ENCODE results near the gene TFG.

TFG gene

GRCh38 chr3:100720426-100720825 lies 11.1 kb downstream of the TFG start:
- no peak overlapping the region for H3K4me3 ChIP-seq (ENCODE audit: low read length)
- no peak for TF ChIP-seq ZNF274 (IDR thresholded peaks at IDR 0.05; ENCODE audit: low read depth, low read length)

DNA sequence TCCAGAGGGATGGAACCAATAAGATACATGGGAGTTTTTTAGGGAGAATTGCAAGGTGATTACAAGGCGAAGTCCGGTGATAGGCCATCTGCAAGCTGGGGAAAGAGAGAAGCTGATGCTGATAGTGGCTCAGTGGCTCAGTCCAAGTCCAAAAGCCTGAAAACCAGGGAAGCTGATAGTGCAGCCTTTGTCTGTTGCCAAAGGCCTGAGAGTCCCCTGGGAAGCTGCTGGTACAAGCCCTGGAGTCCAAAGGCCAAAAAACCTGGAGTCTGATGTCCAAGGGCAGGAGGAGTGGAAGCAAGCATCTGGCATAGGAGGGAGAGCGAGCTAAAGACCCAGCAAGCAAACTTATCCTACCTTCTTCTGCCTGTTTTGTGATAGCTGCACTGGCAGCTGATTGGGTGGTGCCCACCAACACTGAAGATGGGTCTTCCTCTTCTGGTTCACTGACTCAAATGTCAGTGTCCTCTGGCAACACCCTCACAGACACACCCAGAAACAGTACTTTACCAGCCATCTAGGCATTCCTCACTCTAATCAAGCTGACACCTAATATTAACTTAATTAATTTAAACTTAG lies 16.7 kb downstream of the TFG start:
- no peak overlapping the region for H3K4me3 ChIP-seq (ENCODE audit: low read length)
- TF ChIP-seq ZNF274 (IDR thresholded peaks at IDR 0.05; ENCODE audit: low read depth, low read length) = no peak

DNA sequence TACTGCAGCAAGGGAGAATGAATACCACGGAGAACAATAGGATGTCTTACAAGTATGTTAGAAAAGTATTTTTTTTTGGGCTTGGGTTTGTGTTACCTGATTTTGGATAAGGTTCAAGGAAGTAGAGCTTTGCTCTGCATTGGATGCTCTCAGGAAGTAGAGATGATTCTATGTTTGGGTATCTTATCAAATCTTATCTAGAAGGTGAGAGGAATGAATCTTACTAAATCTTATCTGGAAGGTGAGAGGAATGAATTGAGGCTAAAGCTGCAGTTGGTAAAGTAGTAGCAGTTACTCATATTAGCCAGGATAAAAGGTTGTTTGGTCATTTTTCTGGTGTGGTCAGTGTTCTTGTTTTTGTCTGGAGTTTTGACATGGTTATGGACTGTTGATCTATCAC lies 17.4 kb downstream of the TFG start:
- TF ChIP-seq ZNF274 (IDR thresholded peaks at IDR 0.05; ENCODE audit: low read depth, low read length) = no peak
- no peak overlapping the region for H3K4me3 ChIP-seq (ENCODE audit: low read length)

GRCh38 chr3:100730524-100730923 lies 21.2 kb downstream of the TFG start:
- no peak overlapping the region for H3K4me3 ChIP-seq (ENCODE audit: low read length)
- no peak for TF ChIP-seq ZNF274 (IDR thresholded peaks at IDR 0.05; ENCODE audit: low read depth, low read length)

GRCh38 chr3:100732435-100732834 lies 23.1 kb downstream of the TFG start:
- TF ChIP-seq ZNF274 (IDR thresholded peaks at IDR 0.05; ENCODE audit: low read depth, low read length) = no peak

DNA sequence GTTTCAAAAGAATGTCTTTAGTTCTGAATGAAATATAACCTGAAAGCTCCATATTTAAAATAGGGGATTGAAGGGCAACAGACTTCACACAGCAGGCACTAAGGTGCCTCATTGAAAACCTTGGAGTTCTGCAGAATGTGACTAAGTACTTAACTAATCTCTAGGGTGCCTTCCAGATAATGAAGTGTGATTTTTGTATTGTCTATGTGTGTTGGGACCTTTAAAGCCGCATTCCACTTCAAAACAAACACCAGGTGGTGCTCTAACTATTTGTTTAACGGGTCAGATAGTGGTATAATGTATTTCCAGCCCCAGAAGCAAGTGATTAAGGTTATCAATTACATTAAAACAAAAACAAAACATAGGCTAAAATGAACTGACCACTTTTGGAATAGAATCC lies 28.0 kb downstream of the TFG start:
- no peak overlapping the region for H3K4me3 ChIP-seq (ENCODE audit: low read length)
- TF ChIP-seq ZNF274 (IDR thresholded peaks at IDR 0.05; ENCODE audit: low read depth, low read length) = no peak

More at GRCh38 chr3:100732435-100732834, 23.1 kb downstream of the TFG start:
- no peak overlapping the region for H3K4me3 ChIP-seq (ENCODE audit: low read length)

DNA sequence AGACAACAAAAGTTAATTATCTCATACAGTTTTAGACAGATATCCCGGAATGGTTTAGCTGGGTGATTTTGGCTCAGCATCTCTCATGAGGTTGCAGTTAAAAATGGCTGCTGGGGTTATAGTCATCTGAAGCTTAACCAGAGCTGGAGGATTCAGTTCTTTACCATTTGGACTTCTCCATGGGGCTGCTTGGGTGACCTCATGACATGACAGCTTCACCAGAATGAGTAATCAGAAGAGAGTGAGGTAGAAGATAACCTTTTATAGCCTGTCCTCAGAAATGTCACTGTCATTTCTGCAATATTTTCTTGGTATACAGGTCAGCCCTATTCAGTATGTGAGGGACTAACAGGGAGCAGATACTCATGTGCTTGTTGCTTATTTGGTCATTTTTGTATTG lies 30.9 kb downstream of the TFG start:
- no peak overlapping the region for H3K4me3 ChIP-seq (ENCODE audit: low read length)
- TF ChIP-seq ZNF274 (IDR thresholded peaks at IDR 0.05; ENCODE audit: low read depth, low read length) = no peak

DNA sequence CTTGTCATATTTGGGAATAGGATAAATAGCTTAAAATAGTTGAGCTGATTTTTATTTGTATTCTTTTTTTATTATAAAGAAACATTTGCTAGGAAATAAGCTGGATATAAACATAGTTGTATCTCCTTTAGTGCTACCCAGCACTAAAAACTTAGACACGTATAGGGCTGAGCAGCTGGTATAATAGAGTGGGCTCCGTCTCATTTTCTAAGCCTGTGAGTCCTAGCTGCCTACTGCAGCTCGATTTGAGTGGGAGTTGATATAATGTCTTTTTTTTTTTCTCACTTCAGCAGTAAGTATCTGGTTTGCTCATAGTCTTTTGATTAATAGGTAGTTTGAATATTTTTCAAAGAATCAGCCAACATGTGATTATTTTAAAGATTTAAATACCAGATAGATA lies 34.2 kb downstream of the TFG start:
- TF ChIP-seq ZNF274 (IDR thresholded peaks at IDR 0.05; ENCODE audit: low read depth, low read length) = no peak
- no peak overlapping the region for H3K4me3 ChIP-seq (ENCODE audit: low read length)

- no peak for TF ChIP-seq ZNF274 (IDR thresholded peaks at IDR 0.05; ENCODE audit: low read depth, low read length)
- H3K4me3 ChIP-seq (ENCODE audit: low read length) = no peak overlapping the region
Measured at GRCh38 chr3:100744671-100745070, 35.4 kb downstream of the TFG start.

DNA sequence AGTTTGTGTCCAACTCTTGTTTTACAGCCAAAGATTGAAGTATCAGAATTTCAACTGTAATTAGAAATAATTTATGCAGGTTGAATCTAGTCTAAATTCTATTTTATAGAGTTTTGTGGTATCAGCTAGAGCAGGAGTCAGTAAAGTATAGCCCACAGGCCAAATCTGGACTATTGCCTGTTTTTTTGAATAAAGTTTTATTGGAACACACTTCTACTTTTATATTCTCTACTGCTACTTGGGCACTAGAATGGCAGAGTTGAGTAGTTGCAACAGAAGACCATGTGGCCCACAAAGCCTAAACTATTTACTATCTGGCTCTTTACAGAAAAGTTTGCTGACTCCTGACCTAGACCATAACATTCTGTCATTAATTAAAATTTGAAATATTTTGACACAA lies 36.3 kb downstream of the TFG start:
- no peak for TF ChIP-seq ZNF274 (IDR thresholded peaks at IDR 0.05; ENCODE audit: low read depth, low read length)
- H3K4me3 ChIP-seq (ENCODE audit: low read length) = no peak overlapping the region

DNA sequence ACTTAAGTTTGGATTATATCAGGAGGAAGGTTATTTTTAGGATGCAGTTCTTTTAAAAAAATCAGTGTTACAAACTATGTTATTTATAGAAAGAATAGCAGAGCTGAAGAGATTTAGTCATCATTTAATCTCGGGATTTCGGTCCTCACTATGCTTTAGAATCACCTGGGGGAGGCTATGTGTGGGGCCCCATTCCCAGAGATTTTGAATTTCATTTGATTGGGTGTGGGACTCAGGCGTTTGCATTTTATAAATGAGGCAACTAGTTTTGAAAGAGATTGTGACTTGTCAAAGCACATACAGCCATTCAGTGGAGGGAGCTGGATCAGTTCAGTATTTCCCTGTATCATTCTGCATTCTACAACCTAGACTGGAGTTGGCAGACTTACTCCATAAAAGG lies 36.8 kb downstream of the TFG start:
- no peak for TF ChIP-seq ZNF274 (IDR thresholded peaks at IDR 0.05; ENCODE audit: low read depth, low read length)
- no peak overlapping the region for H3K4me3 ChIP-seq (ENCODE audit: low read length)

DNA sequence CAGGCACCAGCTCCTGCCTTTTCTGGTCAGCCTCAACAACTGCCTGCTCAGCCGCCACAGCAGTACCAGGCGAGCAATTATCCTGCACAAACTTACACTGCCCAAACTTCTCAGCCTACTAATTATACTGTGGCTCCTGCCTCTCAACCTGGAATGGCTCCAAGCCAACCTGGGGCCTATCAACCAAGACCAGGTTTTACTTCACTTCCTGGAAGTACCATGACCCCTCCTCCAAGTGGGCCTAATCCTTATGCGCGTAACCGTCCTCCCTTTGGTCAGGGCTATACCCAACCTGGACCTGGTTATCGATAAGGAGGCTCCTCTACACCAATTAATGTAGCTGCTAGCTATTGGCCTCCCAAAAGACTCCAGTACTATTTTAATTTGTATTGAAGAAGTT lies 38.9 kb downstream of the TFG start:
- H3K4me3 ChIP-seq (ENCODE audit: low read length) = no peak overlapping the region
- no peak for TF ChIP-seq ZNF274 (IDR thresholded peaks at IDR 0.05; ENCODE audit: low read depth, low read length)

DNA sequence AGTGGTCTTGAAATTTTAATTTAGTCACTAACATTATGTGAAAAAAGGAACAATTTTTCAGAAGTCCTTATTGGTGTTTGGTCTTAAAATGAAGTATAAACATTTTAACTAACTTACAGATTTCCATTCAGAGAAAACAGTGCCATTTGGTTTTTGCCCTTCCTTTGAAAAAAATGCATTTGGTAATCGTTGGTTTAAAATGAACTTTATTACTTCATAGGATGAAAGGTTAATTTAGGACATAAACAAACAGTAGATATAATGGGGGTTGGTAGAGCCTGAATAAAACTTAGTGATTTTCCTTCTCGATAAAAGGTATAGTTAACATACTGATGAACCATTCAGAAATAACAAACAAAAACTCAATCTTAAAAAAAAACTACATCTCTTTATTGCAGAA lies 39.7 kb downstream of the TFG start:
- no peak for TF ChIP-seq ZNF274 (IDR thresholded peaks at IDR 0.05; ENCODE audit: low read depth, low read length)
- no peak overlapping the region for H3K4me3 ChIP-seq (ENCODE audit: low read length)

DNA sequence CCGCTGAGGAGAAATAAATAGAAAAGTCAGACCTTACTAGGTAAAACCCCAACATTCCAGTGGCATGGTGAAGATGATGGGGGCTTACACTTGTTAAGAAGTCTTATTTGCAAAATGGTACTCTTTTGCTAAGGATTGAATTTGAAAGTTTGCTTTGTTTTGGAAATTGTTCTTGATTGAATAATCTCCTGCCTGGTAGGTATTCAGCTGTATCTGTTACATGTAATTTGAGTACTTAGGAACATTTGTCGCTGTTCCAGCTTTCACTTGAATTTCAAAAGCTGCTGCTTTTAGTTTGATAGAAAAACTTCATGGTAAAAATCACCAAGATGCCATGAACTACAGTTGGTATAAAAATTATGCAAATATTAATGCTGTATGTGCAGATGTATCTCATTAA lies 44.6 kb downstream of the TFG start:
- no peak for TF ChIP-seq ZNF274 (IDR thresholded peaks at IDR 0.05; ENCODE audit: low read depth, low read length)
- H3K4me3 ChIP-seq (ENCODE audit: low read length) = no peak overlapping the region

DNA sequence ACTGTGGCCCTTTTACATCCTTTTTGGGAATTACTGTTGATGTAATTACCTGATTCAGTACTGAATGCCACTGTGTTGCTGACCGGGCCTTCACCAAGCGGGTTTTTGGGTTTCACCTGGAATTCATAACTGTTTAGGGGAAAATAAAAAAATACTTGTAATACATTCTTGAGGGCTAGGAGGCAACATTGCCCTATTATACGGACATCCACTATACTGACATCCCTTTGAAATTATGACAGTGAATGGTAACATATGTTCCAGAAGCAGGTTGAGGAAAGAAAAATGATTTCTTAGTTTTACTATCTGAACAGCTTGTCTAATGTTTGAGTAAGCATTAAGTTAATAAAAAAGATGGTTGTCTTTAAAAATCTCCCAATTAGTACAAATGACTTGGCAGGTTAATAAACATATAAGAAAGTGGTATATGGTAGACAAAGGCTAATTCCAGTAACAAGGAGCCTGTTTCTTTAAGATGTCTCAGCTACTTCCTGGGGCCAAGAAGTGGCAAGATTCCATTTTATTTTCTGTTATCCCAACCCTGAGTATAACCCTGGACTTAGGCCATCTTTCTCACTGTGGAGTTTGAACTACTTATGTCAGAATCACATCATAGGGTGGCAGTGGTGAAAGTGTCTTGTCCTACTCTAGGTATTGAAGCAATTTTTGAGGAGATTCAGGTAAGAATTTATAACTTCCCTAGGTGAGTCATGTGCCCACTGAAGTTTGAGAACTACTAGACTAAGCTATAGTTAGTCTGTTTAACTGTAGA lies 45.5 kb downstream of the TFG start:
- TF ChIP-seq ZNF274 (IDR thresholded peaks at IDR 0.05; ENCODE audit: low read depth, low read length) = no peak

GRCh38 chr3:100756441-100756840 lies 47.1 kb downstream of the TFG start:
- no peak overlapping the region for H3K4me3 ChIP-seq (ENCODE audit: low read length)
- no peak for TF ChIP-seq ZNF274 (IDR thresholded peaks at IDR 0.05; ENCODE audit: low read depth, low read length)

More for the DNA sequence above, 45.5 kb downstream of the TFG start:
- no peak overlapping the region for H3K4me3 ChIP-seq (ENCODE audit: low read length)
